RWPE2 (cell line): ENCODE data around the gene RELN.

ENCODE experiments used
- ATAC-seq: fragments of 200-7000 bp; cut with Tn5 transposase; 3 replicates; pipeline ENCODE4 v1.9.1; 2021; ENCODE audit warnings: low read depth
- DNase-seq: peaks from one replicate; pipeline ENCODE4 v3.0.0-alpha.2; 2020; ENCODE audit warnings: low spot score
- H3K27ac ChIP-seq: fragments of 450-650 bp; 2 replicates; pipeline ENCODE4 v1.5.1; 2017; ENCODE audit warnings: mild to moderate bottlenecking; ENCODE audit not compliant: poor library complexity, severe bottlenecking
- H3K27me3 ChIP-seq: fragments of 250-450 bp; sonication (Bioruptor Pico); 2 replicates; pipeline ENCODE4 v1.5.1; 2021; ENCODE audit warnings: mild to moderate bottlenecking, moderate library complexity; ENCODE audit not compliant: insufficient read depth, poor library complexity, severe bottlenecking
- H3K36me3 ChIP-seq: fragments of 250-450 bp; sonication (Bioruptor Pico); 2 replicates; pipeline ENCODE4 v1.5.1; 2020; ENCODE audit warnings: low read depth, mild to moderate bottlenecking, moderate library complexity
- H3K4me1 ChIP-seq: fragments of 250-450 bp; sonication (Bioruptor Pico); 2 replicates; pipeline ENCODE4 v1.5.1; 2021; ENCODE audit warnings: mild to moderate bottlenecking, moderate library complexity; ENCODE audit not compliant: insufficient read depth, poor library complexity, severe bottlenecking
- H3K4me3 ChIP-seq: fragments of 250-450 bp; sonication (Bioruptor Pico); 2 replicates; pipeline ENCODE4 v1.5.1; 2021; ENCODE audit warnings: mild to moderate bottlenecking, moderate library complexity; ENCODE audit not compliant: severe bottlenecking
- H3K9me3 ChIP-seq: fragments of 250-450 bp; sonication (Bioruptor Pico); 2 replicates; pipeline ENCODE4 v1.5.1; 2021; ENCODE audit warnings: mild to moderate bottlenecking, moderate library complexity; ENCODE audit not compliant: severe bottlenecking
- CTCF ChIP-seq: fragments of 450-650 bp; IDR thresholded peaks from one replicate; pipeline ENCODE4 v1.5.1; 2017; ENCODE audit warnings: mild to moderate bottlenecking, moderate library complexity; ENCODE audit not compliant: poor library complexity, severe bottlenecking

Gene RELN

GRCh38 chr7:104008107-104008506 lies 18.6 kb upstream of the RELN start:
- no peaks in the 10 kb centered on the region for H3K9me3 ChIP-seq
- H3K27ac ChIP-seq: no peak overlapping the region
- DNase-seq: no peak
- ATAC-seq: no peak
- peaks cover 5% of the 10 kb centered on the region for H3K27me3 ChIP-seq
- no peak for TF ChIP-seq CTCF
- no peaks in the 10 kb centered on the region for H3K4me1 ChIP-seq
- H3K4me3 ChIP-seq: no peak overlapping the region
- no peaks in the 10 kb centered on the region for H3K36me3 ChIP-seq

DNA sequence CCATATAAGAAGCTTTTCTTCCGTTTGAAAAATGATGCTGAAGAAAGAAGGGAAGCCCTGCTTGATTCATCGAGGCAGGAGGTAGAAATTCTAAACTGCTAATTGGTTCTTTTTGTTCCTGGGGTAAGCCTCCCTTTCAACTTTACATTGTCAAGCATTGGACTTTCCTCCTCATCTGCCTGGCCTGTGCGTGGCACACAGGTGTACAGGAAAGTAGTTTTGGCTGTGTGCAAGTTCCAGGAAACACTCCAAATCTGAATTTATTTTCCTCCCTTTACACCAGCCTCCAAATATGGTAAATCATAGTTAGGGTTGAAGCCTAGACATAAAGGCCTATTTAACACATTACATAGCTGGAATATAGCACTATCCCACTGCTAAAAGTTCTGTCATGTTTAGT lies 18.2 kb upstream of the RELN start:
- Histone ChIP-seq H3K27ac (no peak overlapping the region), H3K4me1 (no peaks in the 10 kb centered on the region), H3K9me3 (no peaks in the 10 kb centered on the region), H3K27me3 (peaks cover 8% of the 10 kb centered on the region), H3K36me3 (no peaks in the 10 kb centered on the region), H3K4me3 (no peak overlapping the region)
- ATAC-seq (no peak), DNase-seq (no peak)
- TF ChIP-seq CTCF: no peak

DNA sequence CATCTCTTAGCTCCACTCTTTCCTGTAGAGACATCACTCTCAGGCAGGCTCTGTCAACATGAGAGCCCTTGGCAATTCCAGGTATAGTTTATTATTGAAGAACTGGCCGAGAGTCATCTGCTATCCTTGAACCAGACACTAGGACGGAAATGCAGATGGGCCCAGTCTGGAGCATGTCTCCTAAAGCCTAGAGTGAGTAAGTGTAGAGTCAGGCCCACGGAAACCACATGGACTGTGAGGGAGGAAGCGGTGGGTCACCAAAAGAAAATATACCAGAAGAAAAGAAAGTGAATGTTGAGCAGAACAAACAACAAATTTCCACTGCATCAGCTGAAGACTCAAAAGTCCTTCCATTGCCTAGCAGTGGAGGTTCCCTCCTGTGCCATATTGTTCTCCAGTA lies 15.7 kb upstream of the RELN start:
- Histone ChIP-seq H3K27ac (no peak overlapping the region), H3K9me3 (no peaks in the 10 kb centered on the region), H3K36me3 (no peaks in the 10 kb centered on the region), H3K27me3 (peaks cover 8% of the 10 kb centered on the region), H3K4me3 (no peak overlapping the region), H3K4me1 (no peaks in the 10 kb centered on the region)
- no peak for TF ChIP-seq CTCF
- DNase-seq (no peak), ATAC-seq (no peak)

GRCh38 chr7:103996639-103997038 lies 7.2 kb upstream of the RELN start:
- H3K36me3 ChIP-seq: no peaks in the 10 kb centered on the region
- H3K9me3 ChIP-seq: no peaks in the 10 kb centered on the region
- ATAC-seq: no peak
- TF ChIP-seq CTCF: no peak
- H3K4me3 ChIP-seq: no peak overlapping the region
- DNase-seq: no peak
- H3K4me1 ChIP-seq: no peaks in the 10 kb centered on the region
- peaks cover 13% of the 10 kb centered on the region for H3K27me3 ChIP-seq
- H3K27ac ChIP-seq: no peak overlapping the region

DNA sequence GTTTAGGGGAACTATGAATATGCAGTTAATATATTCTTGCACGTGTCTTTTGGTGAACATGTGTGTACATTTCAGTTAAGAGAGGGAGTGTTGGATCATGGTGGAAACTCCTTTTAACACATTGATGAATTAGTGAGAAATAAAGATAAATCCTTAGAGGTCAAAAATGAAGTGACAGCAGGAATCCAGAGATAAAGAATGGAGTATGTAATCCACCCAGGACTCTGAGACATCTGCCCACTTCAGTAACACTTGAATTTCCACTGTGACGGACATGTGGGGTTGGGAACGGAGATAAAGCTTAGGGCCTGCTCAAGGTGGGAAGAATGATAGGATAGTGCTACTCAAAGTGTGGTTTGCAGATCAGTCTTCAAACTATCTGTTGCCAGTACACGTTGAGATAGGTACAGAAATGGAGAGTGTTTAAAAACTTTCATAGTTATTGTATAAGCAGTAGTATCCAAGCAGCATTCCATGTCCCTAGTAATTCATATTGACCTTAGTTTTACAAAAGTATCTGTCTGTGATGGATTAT lies 6.6 kb upstream of the RELN start:
- no peak overlapping the region for H3K27ac ChIP-seq
- H3K4me1 ChIP-seq: no peaks in the 10 kb centered on the region
- DNase-seq (no peak), ATAC-seq (no peak)
- H3K9me3 ChIP-seq: no peaks in the 10 kb centered on the region
- H3K27me3 ChIP-seq: peaks cover 18% of the 10 kb centered on the region
- no peak overlapping the region for H3K4me3 ChIP-seq
- TF ChIP-seq CTCF: no peak
- H3K36me3 ChIP-seq: no peaks in the 10 kb centered on the region
